ENCODE measurements around the gene CPNE1. TPM values are rescaled to one million over a fixed set of nuclear protein-coding genes. Genes with fewer than 3 reads are reported as not detected.

The CPNE1 gene
- polyA plus RNA-seq, 3 donors = 153 to 210 (median 167) TPM

GRCh38 chr20:35681960-35682359 lies 17.3 kb upstream of the CPNE1 start:
- Histone ChIP-seq H3K4me3 (replicated peaks in 1 of 3; ENCODE audit: low read depth in 2 of 3, low read length in 3 of 3) (no peak overlapping the region), H3K9ac (ENCODE audit: insufficient read depth, low read length, poor library complexity, severe bottlenecking) (no peak overlapping the region), H3K36me3 (replicated peaks in 1 of 2; ENCODE audit: control insufficient read depth in 1 of 2, insufficient read depth in 2 of 2, low read length in 2 of 2) (peaks cover 5 to 11% of the 10 kb centered on the region in 2 donors), H3K79me2 (ENCODE audit: insufficient read depth, low read length) (no peaks in the 10 kb centered on the region), H3K9me3 (replicated peaks in 1 of 2; ENCODE audit: control insufficient read depth in 1 of 2, insufficient read depth in 1 of 2, low read length in 2 of 2) (no peaks in the 10 kb centered on the region), H3K27ac (ENCODE audit: low read depth in 1 of 2, low read length in 2 of 2) (no peak overlapping the region), H3K4me1 (ENCODE audit: control insufficient read depth in 1 of 2, insufficient read depth in 2 of 2, low read length in 2 of 2) (peaks cover 11 to 17% of the 10 kb centered on the region in 2 donors), H4K20me1 (ENCODE audit: insufficient read depth, low read length) (no peaks in the 10 kb centered on the region), H3K4me2 (replicated peaks; ENCODE audit: extremely low read depth, low read length, poor library complexity, severe bottlenecking) (no peak overlapping the region), H3K27me3 (ENCODE audit: control insufficient read depth in 2 of 2, insufficient read depth in 2 of 2, low read length in 2 of 2) (no peaks in the 10 kb centered on the region), H2AFZ (ENCODE audit: insufficient read depth, low read depth, low read length, poor library complexity, severe bottlenecking) (no peak overlapping the region)
- H3K27ac Mint-ChIP-seq = peak overlapping the region in 1 of 7 donors; percentile 63
- TF ChIP-seq CTCF (IDR thresholded peaks at IDR 0.05) = no peak
- no peak overlapping the region for H3K4me3 Mint-ChIP-seq
- no peak for DNase-seq
- peaks cover 19 to 50% of the 10 kb centered on the region in 2 donors for H3K36me3 Mint-ChIP-seq
- peaks cover 15% of the 10 kb centered on the region for H3K4me1 Mint-ChIP-seq
- H3K9me3 Mint-ChIP-seq = peaks cover 0 to 4% (median 0%) of the 10 kb centered on the region in 7 donors
- H3K27me3 Mint-ChIP-seq (ENCODE audit: low read depth in 3 of 3) = peaks cover 0 to 1% (median 0%) of the 10 kb centered on the region in 3 donors
- WGBS (ENCODE audit: insufficient coverage) = no CpG with 5 or more reads among the region's 1 CpG
- intact Hi-C loops (cut with micrococcal nuclease) = no loop called here

GRCh38 chr20:35680452-35681183 lies 15.9 kb upstream of the CPNE1 start:
- intact Hi-C loops (cut with micrococcal nuclease) = no loop called here
- H3K4me3 Mint-ChIP-seq = peak overlapping the region in 1 of 2 donors; percentile 67

More at GRCh38 chr20:35680452-35681183, 15.9 kb upstream of the CPNE1 start:
- peaks cover 0 to 6% of the 10 kb centered on the region in 2 donors for H3K36me3 ChIP-seq (replicated peaks in 1 of 2; ENCODE audit: control insufficient read depth in 1 of 2, insufficient read depth in 2 of 2, low read length in 2 of 2)
- H3K27me3 Mint-ChIP-seq (ENCODE audit: low read depth in 3 of 3) = no peaks in the 10 kb centered on the region
- H3K27me3 ChIP-seq (ENCODE audit: control insufficient read depth in 2 of 2, insufficient read depth in 2 of 2, low read length in 2 of 2) = no peaks in the 10 kb centered on the region
- H3K79me2 ChIP-seq (ENCODE audit: insufficient read depth, low read length) = no peaks in the 10 kb centered on the region
- peaks cover 11 to 17% of the 10 kb centered on the region in 2 donors for H3K4me1 ChIP-seq (ENCODE audit: control insufficient read depth in 1 of 2, insufficient read depth in 2 of 2, low read length in 2 of 2)
- peak overlapping the region; percentile 68 for H3K4me2 ChIP-seq (replicated peaks; ENCODE audit: extremely low read depth, low read length, poor library complexity, severe bottlenecking)
- WGBS (ENCODE audit: insufficient coverage) = 18% methylated on average over 2 of the region's 4 CpGs
- H3K4me3 ChIP-seq (replicated peaks in 1 of 3; ENCODE audit: low read depth in 2 of 3, low read length in 3 of 3) = peak overlapping the region in 1 of 3 experiments; percentile 52
- peak overlapping the region; percentile 69 for H2AFZ ChIP-seq (ENCODE audit: insufficient read depth, low read depth, low read length, poor library complexity, severe bottlenecking)
- H3K27ac Mint-ChIP-seq = peak overlapping the region; percentile 58 to 88 (median 73)
- peak overlapping the region; percentile 32 to 86 for H3K27ac ChIP-seq (ENCODE audit: low read depth in 1 of 2, low read length in 2 of 2)
- TF ChIP-seq CTCF (IDR thresholded peaks at IDR 0.05) = no peak
- H3K9me3 ChIP-seq (replicated peaks in 1 of 2; ENCODE audit: control insufficient read depth in 1 of 2, insufficient read depth in 1 of 2, low read length in 2 of 2) = no peaks in the 10 kb centered on the region
- H3K9ac ChIP-seq (ENCODE audit: insufficient read depth, low read length, poor library complexity, severe bottlenecking) = peak overlapping the region; percentile 5
- peaks cover 15% of the 10 kb centered on the region for H3K4me1 Mint-ChIP-seq
- peaks cover 19 to 50% of the 10 kb centered on the region in 2 donors for H3K36me3 Mint-ChIP-seq
- no peaks in the 10 kb centered on the region for H4K20me1 ChIP-seq (ENCODE audit: insufficient read depth, low read length)
- H3K9me3 Mint-ChIP-seq = peaks cover 0 to 2% (median 0%) of the 10 kb centered on the region in 7 donors
- peak; percentile 48 to 59 (median 53) for DNase-seq
